Measurements from ENCODE around the gene MAGEA9B. TPM values are rescaled to one million over a fixed set of nuclear protein-coding genes. Genes with fewer than 3 reads are reported as not detected.
"Not testable (repeated sequence)": the region's sequence is repeated elsewhere in the genome, so short reads cannot be mapped to it uniquely, and the experiment has no call there.

Gene MAGEA9B, protein sequence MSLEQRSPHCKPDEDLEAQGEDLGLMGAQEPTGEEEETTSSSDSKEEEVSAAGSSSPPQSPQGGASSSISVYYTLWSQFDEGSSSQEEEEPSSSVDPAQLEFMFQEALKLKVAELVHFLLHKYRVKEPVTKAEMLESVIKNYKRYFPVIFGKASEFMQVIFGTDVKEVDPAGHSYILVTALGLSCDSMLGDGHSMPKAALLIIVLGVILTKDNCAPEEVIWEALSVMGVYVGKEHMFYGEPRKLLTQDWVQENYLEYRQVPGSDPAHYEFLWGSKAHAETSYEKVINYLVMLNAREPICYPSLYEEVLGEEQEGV
- total RNA-seq (not detected), polyA plus RNA-seq (not detected)

DNA sequence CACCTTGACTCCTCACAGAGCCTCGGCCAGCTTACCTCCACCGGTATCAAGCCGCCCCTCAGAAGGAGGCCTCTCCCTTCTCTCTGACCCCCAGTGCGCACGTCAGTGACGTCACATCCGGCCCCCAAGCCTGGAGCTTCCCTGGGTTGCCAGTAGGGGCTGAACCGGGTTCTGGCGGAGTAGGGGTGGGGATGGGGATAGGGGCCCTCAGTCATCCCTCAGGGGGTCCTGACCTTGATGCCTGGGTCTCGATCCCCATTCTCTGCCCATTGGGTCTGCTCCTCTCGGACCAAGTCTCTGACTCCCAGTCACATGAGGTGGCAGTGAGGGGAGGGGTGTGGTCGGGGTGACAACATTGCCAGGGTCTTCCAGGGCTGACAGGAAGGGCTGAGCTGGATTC, at the start of gene MAGEA9B:
TSS of gene MAGEA9B (minus strand) at position 101 of the 400 bp plus-strand sequence. CDS start 4,280 bp downstream, outside the sequence.
- H3K36me3 ChIP-seq; ATAC-seq; H3K27me3 ChIP-seq; H3K27ac ChIP-seq; intact Hi-C loops (cut with DNase I); H3K4me1 ChIP-seq; H3K4me3 ChIP-seq; FAIRE-seq; DNase-seq; H3K9me3 ChIP-seq: not testable (repeated sequence)
- no CpG with 5 or more reads among the region's 12 CpGs for WGBS, 2 donors

DNA sequence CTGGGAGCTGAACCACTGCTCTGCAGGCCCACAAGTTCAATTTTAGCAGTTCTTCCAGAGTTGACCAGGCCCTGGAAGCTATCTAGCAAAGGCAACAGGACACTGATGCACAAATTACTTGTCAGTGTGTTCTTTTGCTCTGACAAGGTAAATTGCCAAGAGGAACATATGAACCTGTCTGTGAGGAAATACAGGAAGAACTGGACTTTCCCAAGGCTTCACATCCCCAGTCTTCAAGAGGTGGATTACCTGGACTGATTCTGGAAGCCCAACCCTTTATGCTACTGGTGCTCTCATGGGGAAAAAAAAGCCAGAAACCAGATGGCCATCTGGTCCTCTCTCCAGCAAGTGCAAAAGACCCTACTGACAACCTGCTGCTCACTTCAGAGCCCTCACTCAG, 46.3 kb upstream of the MAGEA9B start:
- Histone ChIP-seq H3K27me3 (no peaks in the 10 kb centered on the region), H3K4me3 (no peak overlapping the region), H3K36me3 (no peaks in the 10 kb centered on the region), H3K27ac (no peak overlapping the region), H3K4me1 (no peaks in the 10 kb centered on the region), H3K9me3 (no peaks in the 10 kb centered on the region)
- FAIRE-seq (no peak), ATAC-seq (no peak), DNase-seq (no peak)
- intact Hi-C loops (cut with DNase I): no loop called here
- TF ChIP-seq, protein P1, sequence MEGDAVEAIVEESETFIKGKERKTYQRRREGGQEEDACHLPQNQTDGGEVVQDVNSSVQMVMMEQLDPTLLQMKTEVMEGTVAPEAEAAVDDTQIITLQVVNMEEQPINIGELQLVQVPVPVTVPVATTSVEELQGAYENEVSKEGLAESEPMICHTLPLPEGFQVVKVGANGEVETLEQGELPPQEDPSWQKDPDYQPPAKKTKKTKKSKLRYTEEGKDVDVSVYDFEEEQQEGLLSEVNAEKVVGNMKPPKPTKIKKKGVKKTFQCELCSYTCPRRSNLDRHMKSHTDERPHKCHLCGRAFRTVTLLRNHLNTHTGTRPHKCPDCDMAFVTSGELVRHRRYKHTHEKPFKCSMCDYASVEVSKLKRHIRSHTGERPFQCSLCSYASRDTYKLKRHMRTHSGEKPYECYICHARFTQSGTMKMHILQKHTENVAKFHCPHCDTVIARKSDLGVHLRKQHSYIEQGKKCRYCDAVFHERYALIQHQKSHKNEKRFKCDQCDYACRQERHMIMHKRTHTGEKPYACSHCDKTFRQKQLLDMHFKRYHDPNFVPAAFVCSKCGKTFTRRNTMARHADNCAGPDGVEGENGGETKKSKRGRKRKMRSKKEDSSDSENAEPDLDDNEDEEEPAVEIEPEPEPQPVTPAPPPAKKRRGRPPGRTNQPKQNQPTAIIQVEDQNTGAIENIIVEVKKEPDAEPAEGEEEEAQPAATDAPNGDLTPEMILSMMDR (IDR thresholded peaks at IDR 0.05): no peak

DNA sequence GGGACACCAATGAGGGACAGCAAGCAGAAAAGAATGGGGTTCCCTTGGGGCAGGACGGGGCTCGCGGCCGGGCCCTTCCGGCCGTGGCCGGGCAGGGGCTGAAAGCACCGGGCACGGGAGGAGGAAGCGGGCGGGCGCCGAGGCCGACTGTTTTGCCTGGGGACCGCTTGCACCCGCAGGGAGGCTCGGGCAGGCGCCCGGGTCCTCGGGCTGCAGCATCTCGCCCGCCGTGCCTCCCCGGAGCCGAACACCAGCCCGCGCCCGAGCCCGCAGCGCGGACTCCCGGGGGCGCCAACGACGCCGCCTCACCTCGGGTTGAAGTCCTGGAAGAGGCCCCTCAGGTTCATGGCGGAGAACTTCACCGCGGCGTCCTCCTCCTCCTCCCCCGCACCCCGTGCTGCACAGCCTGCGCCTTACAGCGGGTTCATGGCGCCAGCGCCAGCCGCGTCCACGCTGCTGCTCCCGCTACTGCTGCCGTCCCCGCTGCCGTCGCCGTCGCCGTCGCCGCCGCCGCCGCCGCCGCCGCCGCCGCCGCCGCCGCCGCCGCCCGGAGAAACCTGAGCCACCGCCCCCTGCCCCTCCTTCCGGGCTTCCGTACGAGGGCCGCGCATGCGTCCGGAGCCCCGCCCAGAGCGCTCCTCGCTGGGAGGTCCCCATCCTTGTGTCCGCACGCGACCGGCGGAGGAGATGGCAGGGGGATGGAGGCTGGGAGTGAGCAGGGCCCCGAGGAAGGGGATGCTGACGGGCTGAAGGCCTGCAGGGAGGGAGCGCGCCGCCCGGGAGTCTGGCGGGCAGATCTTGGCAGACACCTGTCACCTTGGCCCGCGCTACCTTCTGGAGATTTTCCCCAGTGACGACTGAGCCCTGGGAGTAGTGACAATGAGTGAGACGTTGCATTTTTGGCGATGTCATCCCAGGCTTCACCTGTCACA, 44.2 kb upstream of the MAGEA9B start, which contains the start of gene TMEM185A:
TSS of gene TMEM185A (minus strand) at position 559 of the 932 bp plus-strand sequence. CDS start at position 347, 212 bp downstream.
- peak within 1 kb of the TSS; percentile 42 to 69 (median 55) for H3K4me3 ChIP-seq
- intact Hi-C loops (cut with DNase I): no loop called here
- FAIRE-seq: no peak

DNA sequence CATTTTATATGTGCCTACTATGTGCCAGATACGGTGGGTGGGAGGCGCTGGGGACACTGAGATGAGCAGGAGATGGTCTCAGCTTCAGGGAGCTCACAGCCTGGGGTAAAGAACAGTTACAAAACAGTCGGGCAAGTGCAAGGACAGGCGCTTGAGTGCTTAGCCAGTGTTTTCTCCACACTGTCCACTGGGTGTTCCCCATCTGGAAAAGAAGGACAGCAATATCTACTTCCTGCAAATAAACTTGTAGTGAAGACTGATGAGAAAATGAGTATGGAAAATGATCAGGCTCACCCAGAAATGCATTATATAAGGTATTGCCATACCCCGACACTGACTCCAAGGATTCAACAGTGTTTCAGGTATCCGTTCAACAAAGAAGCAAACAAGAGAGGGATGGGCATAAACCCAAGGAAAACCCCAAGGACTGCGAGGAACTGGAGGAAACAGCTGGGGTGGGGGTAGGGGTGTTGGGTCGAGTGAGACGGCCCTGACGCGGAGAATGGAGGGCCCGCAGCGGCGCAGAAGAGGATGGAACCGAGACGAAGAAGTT, 43.5 kb upstream of the MAGEA9B start:
- peak overlapping the region; percentile 12 to 41 (median 24) for H3K27ac ChIP-seq
- H3K36me3 ChIP-seq: no peaks in the 10 kb centered on the region
- H3K27me3 ChIP-seq: no peaks in the 10 kb centered on the region
- peak overlapping the region; percentile 42 to 69 (median 55) for H3K4me3 ChIP-seq
- ATAC-seq (peak; percentile 49 to 73 (median 66)), FAIRE-seq (peak; percentile 83), DNase-seq (peak in 1 of 6 donors; percentile 6)
- intact Hi-C loops (cut with DNase I): no loop called here
- H3K4me1 ChIP-seq: no peaks in the 10 kb centered on the region
- H3K9me3 ChIP-seq: no peaks in the 10 kb centered on the region
- TF ChIP-seq, protein P1 (IDR thresholded peaks at IDR 0.05): no peak
- WGBS, 2 donors: 3 to 31% methylated on average over 16 of the region's 16 CpGs

More for the DNA sequence above, 44.2 kb upstream of the MAGEA9B start, which contains the start of gene TMEM185A:
- peak; percentile 88 to 93 (median 92) for ATAC-seq
- peak; percentile 66 to 90 (median 72) for DNase-seq
- Histone ChIP-seq H3K27me3 (no peaks in the 10 kb centered on the region), H3K27ac (peak within 1 kb of the TSS; percentile 12 to 41 (median 24)), H3K36me3 (no peaks in the 10 kb centered on the region), H3K4me1 (no peaks in the 10 kb centered on the region), H3K9me3 (no peaks in the 10 kb centered on the region)
- 0 to 39% methylated on average over 64 to 102 of the region's 102 CpGs for WGBS, 2 donors
- TF ChIP-seq, protein P1 (IDR thresholded peaks at IDR 0.05): no peak

Data from pancreas (tissue), 10 donors.